ENCODE results near the gene KLHL26. TPM values are rescaled to one million over a fixed set of nuclear protein-coding genes. Genes with fewer than 3 reads are reported as not detected.
A peak's percentile ranks its signal among the peaks of the same experiment; 100 is the strongest.
"Not testable (repeated sequence)": the region's sequence is repeated elsewhere in the genome, so short reads cannot be mapped to it uniquely, and the experiment has no call there.

KLHL26 gene
- total RNA-seq, 1 donor from 2014 or later: 8.3 TPM

DNA sequence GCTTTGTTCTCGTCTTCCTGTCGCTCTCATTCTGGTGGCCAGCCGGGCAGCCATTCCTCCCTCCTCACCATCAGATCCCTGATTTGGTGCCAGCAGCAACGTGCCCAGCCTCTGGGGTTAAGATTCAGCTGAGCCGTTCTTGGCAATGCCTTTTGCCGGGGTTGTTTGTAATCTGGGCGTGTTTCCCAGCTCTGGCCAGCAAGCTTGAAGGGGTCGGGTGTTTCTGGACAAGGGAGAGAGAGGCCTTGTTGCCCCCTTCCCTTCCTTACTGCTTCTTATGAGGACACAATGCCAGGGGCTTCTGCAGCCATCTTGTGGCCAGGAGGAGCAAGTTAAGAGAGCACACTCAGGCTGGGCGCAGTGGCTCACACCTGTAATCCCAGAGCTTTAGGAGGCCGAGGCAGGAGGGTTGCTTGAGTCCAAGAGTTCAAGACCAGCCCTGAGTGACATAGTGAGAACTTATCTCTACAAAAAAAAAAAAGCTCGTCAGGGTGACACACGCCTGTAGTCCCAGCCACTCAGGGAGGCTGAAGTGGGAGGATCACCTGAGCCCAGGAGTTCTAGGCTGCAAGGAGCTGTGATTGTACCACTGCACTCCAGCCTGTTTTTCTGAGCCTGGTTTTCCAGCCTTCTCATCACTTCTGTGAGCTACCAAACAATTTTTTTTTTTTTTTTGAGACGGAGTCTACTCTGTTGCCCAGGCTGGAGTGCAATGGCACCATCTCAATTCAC is 35.9 kb downstream of the KLHL26 start:
- H3K4me3 ChIP-seq: no peak overlapping the region
- no peaks in the 10 kb centered on the region for H3K9me3 ChIP-seq

DNA sequence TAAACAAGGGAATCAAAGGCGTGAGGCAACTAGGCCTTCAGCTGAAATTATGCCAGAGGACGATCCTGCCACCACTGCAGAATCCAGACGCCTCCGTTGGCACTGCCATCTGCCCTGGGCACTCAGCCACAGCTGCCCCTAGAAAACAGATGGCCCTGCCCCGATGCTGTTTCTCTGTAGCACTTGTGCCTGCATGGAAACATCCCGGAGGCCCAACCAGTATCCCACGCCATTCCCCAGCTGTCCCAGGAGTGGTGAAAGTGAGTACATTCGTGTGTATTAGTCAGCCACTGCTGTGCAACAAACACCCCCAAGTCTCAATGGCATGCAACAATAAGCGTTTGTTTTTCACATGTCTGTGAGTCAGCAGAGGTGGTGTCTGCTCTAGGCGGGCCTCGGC is 37.8 kb downstream of the KLHL26 start:
- H3K9me3 ChIP-seq: no peaks in the 10 kb centered on the region
- DNase-seq (ENCODE audit: extremely low spot score in 2 of 2): no peak
- no peak for TF ChIP-seq POLR2AphosphoS5 (IDR thresholded peaks at IDR 0.05; ENCODE audit: insufficient read depth in 1 of 2, low read depth in 1 of 2)
- TF ChIP-seq, protein P1, sequence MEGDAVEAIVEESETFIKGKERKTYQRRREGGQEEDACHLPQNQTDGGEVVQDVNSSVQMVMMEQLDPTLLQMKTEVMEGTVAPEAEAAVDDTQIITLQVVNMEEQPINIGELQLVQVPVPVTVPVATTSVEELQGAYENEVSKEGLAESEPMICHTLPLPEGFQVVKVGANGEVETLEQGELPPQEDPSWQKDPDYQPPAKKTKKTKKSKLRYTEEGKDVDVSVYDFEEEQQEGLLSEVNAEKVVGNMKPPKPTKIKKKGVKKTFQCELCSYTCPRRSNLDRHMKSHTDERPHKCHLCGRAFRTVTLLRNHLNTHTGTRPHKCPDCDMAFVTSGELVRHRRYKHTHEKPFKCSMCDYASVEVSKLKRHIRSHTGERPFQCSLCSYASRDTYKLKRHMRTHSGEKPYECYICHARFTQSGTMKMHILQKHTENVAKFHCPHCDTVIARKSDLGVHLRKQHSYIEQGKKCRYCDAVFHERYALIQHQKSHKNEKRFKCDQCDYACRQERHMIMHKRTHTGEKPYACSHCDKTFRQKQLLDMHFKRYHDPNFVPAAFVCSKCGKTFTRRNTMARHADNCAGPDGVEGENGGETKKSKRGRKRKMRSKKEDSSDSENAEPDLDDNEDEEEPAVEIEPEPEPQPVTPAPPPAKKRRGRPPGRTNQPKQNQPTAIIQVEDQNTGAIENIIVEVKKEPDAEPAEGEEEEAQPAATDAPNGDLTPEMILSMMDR (IDR thresholded peaks at IDR 0.05): no peak
- no peak for TF ChIP-seq POLR2A (IDR thresholded peaks at IDR 0.05)
- intact Hi-C loops (cut with DNase I): loop anchor here (10.0 kb wide), 2 partner anchors 80 to 230 kb away; no protein-coding TSS in a partner anchor
- no peak overlapping the region for H3K27ac ChIP-seq
- H3K4me3 ChIP-seq: no peak overlapping the region
- H3K27me3 ChIP-seq: no peaks in the 10 kb centered on the region
- H3K36me3 ChIP-seq: no peaks in the 10 kb centered on the region
- H3K4me1 ChIP-seq: peaks cover 23% of the 10 kb centered on the region

More for the DNA sequence above, 35.9 kb downstream of the KLHL26 start:
- H3K27me3 ChIP-seq: no peaks in the 10 kb centered on the region
- H3K36me3 ChIP-seq: peaks cover 0 to 13% of the 10 kb centered on the region in 2 donors
- H3K27ac ChIP-seq: peak overlapping the region; percentile 44
- TF ChIP-seq, protein P1 (IDR thresholded peaks at IDR 0.05): peak in 2 of 3 experiments; percentile 10 to 13
- no peak for TF ChIP-seq POLR2A (IDR thresholded peaks at IDR 0.05)
- peaks cover 14% of the 10 kb centered on the region for H3K4me1 ChIP-seq
- intact Hi-C loops (cut with DNase I): loop anchor here (10.0 kb wide), 2 partner anchors 78 to 228 kb away; no protein-coding TSS in a partner anchor
- no peak for DNase-seq (ENCODE audit: extremely low spot score in 2 of 2)

DNA sequence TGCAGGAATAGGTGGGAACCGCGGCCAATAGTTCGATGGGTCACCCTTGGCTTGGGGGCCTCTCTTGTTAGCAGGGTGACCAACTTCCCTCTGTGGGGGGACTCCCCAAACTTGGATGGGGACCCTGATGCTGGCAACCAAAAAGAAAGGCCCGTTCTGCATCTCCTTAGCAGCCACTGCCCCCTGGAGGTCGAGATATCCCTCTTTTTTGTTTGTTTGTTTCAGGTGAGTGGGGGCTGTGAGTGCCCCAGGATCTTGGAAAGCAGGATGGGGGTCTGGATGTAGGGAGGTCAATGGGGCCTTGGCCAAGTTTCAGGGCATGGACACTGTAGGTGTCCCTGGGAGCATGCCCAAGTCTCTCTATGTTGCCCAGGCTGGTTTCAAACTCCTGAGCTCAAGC is 39.0 kb downstream of the KLHL26 start:
- Histone ChIP-seq H3K27me3 (no peaks in the 10 kb centered on the region), H3K9me3 (no peaks in the 10 kb centered on the region), H3K27ac (no peak overlapping the region), H3K4me1 (peaks cover 23% of the 10 kb centered on the region), H3K36me3 (no peaks in the 10 kb centered on the region), H3K4me3 (no peak overlapping the region)
- intact Hi-C loops (cut with DNase I): loop anchor here (10.0 kb wide), 2 partner anchors 81 to 231 kb away; no protein-coding TSS in a partner anchor
- TF ChIP-seq POLR2A (IDR thresholded peaks at IDR 0.05): no peak
- TF ChIP-seq, protein P1 (IDR thresholded peaks at IDR 0.05): no peak
- no peak for TF ChIP-seq POLR2AphosphoS5 (IDR thresholded peaks at IDR 0.05; ENCODE audit: insufficient read depth in 1 of 2, low read depth in 1 of 2)
- DNase-seq (ENCODE audit: extremely low spot score in 2 of 2): no peak

- TF ChIP-seq POLR2A (IDR thresholded peaks at IDR 0.05) (no peak), POLR2AphosphoS5 (IDR thresholded peaks at IDR 0.05; ENCODE audit: insufficient read depth in 1 of 2, low read depth in 1 of 2) (no peak)
- TF ChIP-seq, protein P1 (IDR thresholded peaks at IDR 0.05): no peak
- Histone ChIP-seq H3K27me3 (no peaks in the 10 kb centered on the region), H3K4me3 (no peak overlapping the region), H3K4me1 (peaks cover 23% of the 10 kb centered on the region), H3K27ac (no peak overlapping the region), H3K36me3 (no peaks in the 10 kb centered on the region), H3K9me3 (no peaks in the 10 kb centered on the region)
- DNase-seq (ENCODE audit: extremely low spot score in 2 of 2): no peak
- intact Hi-C loops (cut with DNase I): loop anchor here (10.0 kb wide), 2 partner anchors 82 to 232 kb away; no protein-coding TSS in a partner anchor
These were observed 39.9 kb downstream of the KLHL26 start for GRCh38 chr19:18676692-18677091.

DNA sequence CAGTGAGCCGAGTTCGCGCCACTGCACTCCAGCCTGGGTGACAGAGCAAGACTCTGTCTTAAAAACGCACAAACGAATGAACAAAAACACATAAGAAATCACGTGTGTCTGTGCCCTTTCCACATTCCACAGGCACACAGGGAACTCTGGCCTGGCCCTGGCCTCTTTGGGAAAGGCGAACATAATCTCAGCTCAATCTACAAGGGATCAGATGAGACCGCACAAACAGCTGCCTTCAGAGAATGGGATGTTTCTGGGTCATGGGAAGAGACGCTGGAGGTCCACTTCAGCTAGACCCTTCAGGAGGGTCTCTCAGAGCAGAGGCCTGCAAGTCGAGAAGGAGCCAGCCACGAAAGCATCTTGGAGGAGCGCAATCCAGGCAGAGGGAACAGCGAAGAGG is 40.3 kb downstream of the KLHL26 start:
- intact Hi-C loops (cut with DNase I): loop anchor here (10.0 kb wide), 2 partner anchors 82 to 232 kb away; no protein-coding TSS in a partner anchor
- TF ChIP-seq POLR2A (IDR thresholded peaks at IDR 0.05) (no peak), POLR2AphosphoS5 (IDR thresholded peaks at IDR 0.05; ENCODE audit: insufficient read depth in 1 of 2, low read depth in 1 of 2) (no peak)
- TF ChIP-seq, protein P1 (IDR thresholded peaks at IDR 0.05): no peak
- peaks cover 23% of the 10 kb centered on the region for H3K4me1 ChIP-seq
- DNase-seq (ENCODE audit: extremely low spot score in 2 of 2): no peak
- H3K9me3 ChIP-seq: no peaks in the 10 kb centered on the region
- no peaks in the 10 kb centered on the region for H3K27me3 ChIP-seq
- H3K4me3 ChIP-seq: no peak overlapping the region
- no peak overlapping the region for H3K27ac ChIP-seq
- no peaks in the 10 kb centered on the region for H3K36me3 ChIP-seq

- not testable (repeated sequence) for H3K9me3 ChIP-seq; DNase-seq (ENCODE audit: extremely low spot score in 2 of 2); H3K27me3 ChIP-seq; H3K4me3 ChIP-seq; H3K36me3 ChIP-seq; H3K27ac ChIP-seq
- intact Hi-C loops (cut with DNase I): loop anchor here (10.0 kb wide), 1 partner anchor 165 kb away; no protein-coding TSS in a partner anchor
- peaks cover 36% of the 10 kb centered on the region for H3K4me1 ChIP-seq
These were observed 43.3 kb downstream of the KLHL26 start for GRCh38 chr19:18680148-18680547.

All from vagina (tissue), 2 donors.